Measurements from ENCODE around the gene SNX30.
"Not testable (repeated sequence)": the region's sequence is repeated elsewhere in the genome, so short reads cannot be mapped to it uniquely, and the experiment has no call there.

SNX30 gene

GRCh38 chr9:112750016-112750763, at the start of gene SNX30:
TSS of gene SNX30 (plus strand) at chr9:112750760. CDS start at chr9:112751002, 242 bp downstream.
- DNase-seq, result peak; percentile 76

- no peak for DNase-seq
Observed at GRCh38 chr9:112703304-112703703, 47.3 kb upstream of the SNX30 start.

DNA sequence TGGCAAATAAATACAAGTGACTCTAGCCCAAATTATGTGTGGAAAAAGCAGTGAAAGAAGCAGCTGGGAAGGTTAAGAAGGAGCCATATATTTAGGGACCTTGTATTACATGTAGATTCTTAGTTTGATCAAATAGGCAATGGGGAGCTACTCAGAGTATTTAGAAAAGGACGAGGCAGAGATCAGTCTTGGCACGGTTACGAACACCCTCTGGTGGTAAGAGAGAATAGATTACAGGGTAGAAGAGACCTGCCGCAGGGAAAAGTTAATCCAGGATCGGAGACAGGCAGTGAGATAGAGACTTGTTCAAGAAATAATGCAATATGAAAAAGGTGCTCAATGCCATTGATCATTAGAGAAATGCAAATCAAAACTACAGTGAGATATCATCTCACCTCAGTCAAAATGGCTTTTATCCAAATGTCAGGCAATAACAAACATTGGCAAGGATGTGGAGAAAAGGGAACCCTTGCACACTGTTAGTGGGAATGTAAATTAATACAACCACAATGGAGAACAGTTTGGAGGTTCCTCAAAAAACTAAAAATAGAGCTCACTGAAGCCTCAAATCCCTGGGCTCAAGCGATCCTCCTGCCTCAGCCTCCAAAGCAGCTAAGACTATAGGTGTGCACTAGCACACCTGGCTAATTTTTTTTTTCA, 44.7 kb upstream of the SNX30 start:
- DNase-seq, result no peak

DNA sequence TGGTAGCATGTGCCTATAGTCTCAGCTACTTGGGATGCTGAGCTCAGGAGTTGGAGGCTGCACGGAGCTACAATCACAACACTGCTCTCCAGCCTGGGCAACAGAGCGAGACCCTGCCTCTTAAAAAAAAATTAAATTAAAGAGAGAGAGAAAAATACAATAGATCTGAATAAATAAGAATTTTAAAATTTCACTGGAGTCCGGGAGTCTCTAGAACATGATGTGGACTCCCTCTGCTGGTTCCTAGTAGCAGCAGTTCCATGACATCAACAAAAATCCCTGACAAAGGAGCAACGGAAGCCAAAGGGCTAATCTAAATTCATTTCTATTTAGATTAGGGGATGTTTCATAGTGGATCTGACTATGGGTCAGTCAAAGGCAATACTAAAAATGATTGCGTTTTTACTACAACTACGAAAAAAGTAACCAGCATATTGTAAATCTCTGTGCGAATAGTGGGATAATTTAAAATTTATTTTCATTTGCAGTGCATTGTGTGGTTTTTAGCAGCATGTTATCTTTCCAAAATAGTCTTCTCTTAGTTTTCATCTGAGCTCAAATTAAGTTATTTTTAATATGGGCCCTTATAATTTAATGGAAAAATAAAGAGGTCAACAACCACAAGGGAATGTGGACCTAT, 39.4 kb upstream of the SNX30 start:
- no peak for DNase-seq

- no peak for DNase-seq
Observed at GRCh38 chr9:112712678-112713077, 37.9 kb upstream of the SNX30 start.

DNA sequence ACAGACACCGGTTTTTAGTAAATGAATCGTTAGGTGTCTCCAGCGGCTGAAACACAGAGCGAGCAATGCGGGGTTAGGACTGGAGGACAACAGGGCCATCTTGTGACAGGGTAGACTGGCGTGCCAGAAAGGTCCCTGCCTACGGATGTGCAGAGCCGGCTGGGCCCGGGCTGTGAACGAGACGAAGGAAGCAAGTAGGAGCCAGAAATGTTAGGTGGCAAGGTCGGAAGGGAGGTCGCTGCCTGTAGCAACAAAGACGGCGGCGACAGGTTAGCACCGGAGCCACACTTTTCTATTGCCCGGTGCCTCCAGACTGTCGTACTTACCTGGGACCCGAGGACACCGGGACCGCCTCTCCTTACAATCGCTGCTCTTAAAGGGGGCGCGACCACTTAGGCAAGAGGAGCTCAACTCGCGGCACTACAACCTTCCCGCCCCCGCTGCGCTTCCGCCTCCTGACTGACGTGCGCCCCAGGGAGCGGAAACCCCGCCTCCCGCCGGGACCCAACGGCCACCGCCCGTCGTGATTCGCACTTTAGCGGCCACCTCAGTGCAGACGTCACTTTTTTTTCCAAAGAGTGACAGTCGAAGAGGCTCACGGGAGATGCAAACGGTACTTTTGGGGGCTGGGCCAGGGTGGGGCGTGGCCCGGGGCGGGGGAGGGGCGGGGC, 32.8 kb upstream of the SNX30 start, which contains the start of gene INIP:
Gene INIP, minus strand, starts transcription at position 457 of the 671 bp plus-strand sequence. CDS start 1,632 bp downstream, outside the sequence.
- DNase-seq, result peak; percentile 98

DNA sequence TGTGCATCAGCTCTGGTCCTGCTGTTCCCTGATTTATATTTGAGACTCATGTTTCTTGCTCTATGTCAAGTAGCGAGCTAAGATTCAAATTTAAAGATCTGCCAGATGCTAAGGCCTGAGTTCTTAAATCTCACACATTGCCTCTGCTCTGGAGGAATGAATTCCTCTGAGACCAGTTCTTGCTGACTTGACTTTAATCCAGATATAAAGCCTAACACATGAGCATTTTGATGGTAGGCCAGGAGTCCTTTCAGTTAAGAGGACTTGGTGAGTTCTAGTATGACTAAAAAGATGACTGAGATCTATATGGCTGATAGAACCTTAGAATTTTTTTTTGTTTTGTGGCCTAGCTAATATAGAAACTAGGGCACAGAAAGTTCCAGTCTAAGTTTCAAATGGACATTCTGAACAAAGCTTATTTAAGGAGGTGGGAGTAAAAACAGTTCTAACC, 31.3 kb upstream of the SNX30 start:
- DNase-seq, result no peak

GRCh38 chr9:112719696-112720095, 30.9 kb upstream of the SNX30 start:
- no peak for DNase-seq

GRCh38 chr9:112720113-112720780, 30.3 kb upstream of the SNX30 start:
- DNase-seq, result no peak

DNA sequence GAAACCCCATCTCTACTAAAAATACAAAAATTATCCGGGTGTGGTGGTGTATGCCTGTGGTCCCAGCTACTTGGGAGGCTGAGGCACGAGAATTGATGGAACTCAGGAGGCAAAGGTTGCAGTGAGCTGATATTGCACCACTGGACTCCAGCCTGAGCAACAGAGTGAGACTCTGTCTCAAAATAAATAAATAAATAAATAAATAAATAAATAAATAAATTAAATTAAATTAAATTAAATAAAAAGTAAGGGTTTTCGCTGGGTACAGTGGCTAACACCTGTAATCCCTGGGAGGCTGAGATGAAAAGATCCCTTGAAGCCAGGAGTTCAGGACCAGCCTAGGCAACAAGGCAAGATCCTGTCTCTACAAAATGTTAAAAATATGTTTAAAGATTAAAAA, 27.8 kb upstream of the SNX30 start:
- not testable (repeated sequence) for DNase-seq

DNA sequence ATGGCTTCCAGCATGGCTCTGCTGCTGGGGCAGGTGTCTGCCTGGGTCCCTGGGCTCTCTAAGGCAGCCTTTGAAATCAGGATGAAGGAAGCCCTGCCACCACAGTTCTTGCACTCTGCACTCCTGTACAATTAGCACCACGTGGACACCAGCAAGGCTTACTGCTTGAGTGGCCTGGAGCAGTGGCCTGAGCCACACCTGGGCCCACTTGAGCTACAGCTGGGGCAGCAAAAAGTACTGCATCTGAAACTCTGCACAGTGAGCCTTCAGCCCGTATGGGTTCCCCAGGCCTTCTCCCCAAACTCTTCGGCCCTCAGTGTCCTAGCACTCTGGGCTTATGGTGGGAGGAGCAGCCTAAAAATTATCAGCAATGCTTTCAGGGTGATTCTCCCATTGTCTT, 24.6 kb upstream of the SNX30 start:
- DNase-seq, result no peak

GRCh38 chr9:112726428-112726827, 24.1 kb upstream of the SNX30 start:
- no peak for DNase-seq

DNA sequence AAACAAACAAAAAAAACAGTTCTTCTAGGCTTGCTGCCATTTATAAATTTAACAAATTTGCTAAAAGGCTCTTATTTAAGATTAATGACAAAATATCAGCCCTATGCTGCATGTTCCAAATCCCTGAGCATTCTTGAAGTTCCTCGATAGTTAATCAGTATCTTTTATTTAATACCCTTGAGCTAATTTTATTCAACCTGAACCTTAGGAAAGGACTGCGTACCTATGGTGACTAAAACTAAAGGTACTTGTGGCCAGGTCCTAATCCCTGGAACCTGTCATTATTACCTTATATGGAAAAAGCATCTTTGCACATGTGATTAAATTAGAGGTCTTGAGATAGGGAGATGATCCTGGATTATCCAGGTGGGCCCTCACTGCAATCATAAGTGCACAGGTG, 22.2 kb upstream of the SNX30 start:
- no peak for DNase-seq

DNA sequence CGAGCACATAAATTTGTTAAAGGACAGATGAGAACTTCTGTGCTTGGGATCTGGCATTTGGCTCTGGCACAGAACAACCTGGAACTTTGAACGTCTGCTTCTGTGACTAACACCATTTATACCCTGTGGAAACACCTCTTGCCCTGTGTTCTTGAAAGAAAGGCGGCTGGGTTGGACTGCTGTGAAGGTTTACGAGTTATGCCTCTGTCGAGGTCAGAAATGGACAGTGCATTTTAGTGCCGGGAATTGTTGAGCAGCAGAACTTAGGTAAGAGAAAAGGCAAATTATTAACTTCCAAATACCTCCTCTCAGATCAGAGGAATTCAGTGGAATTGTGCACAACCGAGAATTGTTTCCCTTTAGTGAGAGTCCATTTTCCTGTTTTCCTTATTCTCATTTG, 18.6 kb upstream of the SNX30 start:
- DNase-seq, result no peak

GRCh38 chr9:112734892-112735291, 15.7 kb upstream of the SNX30 start:
- DNase-seq, result no peak

- no peak for DNase-seq
Observed at GRCh38 chr9:112743216-112743836, 7.2 kb upstream of the SNX30 start.

DNA sequence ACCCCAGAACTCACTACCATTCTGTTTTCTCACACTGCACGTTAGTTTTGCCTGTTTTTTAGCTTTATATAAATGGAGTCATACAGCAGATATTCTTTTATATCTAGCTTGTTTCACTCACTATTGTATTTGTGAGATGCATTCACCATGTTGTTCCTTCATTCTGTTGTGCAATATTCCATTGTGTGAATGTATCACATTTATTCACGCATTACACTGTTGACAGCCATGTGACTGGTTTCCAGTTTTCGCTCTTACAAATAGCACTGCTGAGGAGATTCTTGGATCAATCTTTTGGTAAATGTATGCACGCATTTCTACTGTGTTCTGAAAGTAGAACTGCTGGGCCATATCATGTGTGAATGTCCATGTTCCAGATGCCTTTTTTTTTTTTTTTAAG, 6.4 kb upstream of the SNX30 start:
- no peak for DNase-seq

GRCh38 chr9:112747094-112747493, 3.5 kb upstream of the SNX30 start:
- DNase-seq, result no peak

GRCh38 chr9:112750764-112751055, 150 bp downstream of the SNX30 start:
- DNase-seq, result no peak

- DNase-seq, result peak; percentile 68
Observed at GRCh38 chr9:112751056-112751795, 666 bp downstream of the SNX30 start.

GRCh38 chr9:112752334-112753125, 2.0 kb downstream of the SNX30 start:
- peak; percentile 11 for DNase-seq
